T-helper 2 cell treated with Interferon-gamma antibody and Interleukin-4, amounts not matched to agents 5 μg/mL and 100 μg/mL, for 36 hours (primary cell): ENCODE data around the gene ARMC2.
"Not testable (repeated sequence)": the region's sequence is repeated elsewhere in the genome, so short reads cannot be mapped to it uniquely, and the experiment has no call there.

Experiments
- DNase-seq: peaks from one replicate; pipeline ENCODE4 v3.0.0; 2021; ENCODE audit warnings: low spot score
- H3K27ac Mint-ChIP-seq: one replicate; pipeline ENCODE4 v1.8.0; 2021; ENCODE audit warnings: mild to moderate bottlenecking, mixed read lengths
- H3K27me3 Mint-ChIP-seq: one replicate; pipeline ENCODE4 v1.8.0; 2021; ENCODE audit warnings: low read depth, mixed read lengths
- H3K36me3 Mint-ChIP-seq: one replicate; pipeline ENCODE4 v1.8.0; 2021; ENCODE audit warnings: low read depth, mixed read lengths
- H3K4me1 Mint-ChIP-seq: one replicate; pipeline ENCODE4 v1.8.0; 2021; ENCODE audit warnings: low read depth, mixed read lengths
- H3K4me3 Mint-ChIP-seq: one replicate; pipeline ENCODE4 v1.8.0; 2022; ENCODE audit warnings: mild to moderate bottlenecking, moderate library complexity, mixed read lengths
- H3K9me3 Mint-ChIP-seq: one replicate; pipeline ENCODE4 v1.8.0; 2021; ENCODE audit warnings: mixed read lengths

Gene ARMC2

GRCh38 chr6:108840919-108841318 lies 7.3 kb upstream of the ARMC2 start:
- Mint-ChIP-seq H3K36me3 (no peaks in the 10 kb centered on the region), H3K4me3 (no peak overlapping the region), H3K27me3 (peaks cover 41% of the 10 kb centered on the region), H3K9me3 (no peaks in the 10 kb centered on the region), H3K27ac (no peak overlapping the region), H3K4me1 (peaks cover 20% of the 10 kb centered on the region)
- no peak for DNase-seq

GRCh38 chr6:108841377-108841855 lies 6.8 kb upstream of the ARMC2 start:
- no peak for DNase-seq
- Mint-ChIP-seq H3K9me3 (no peaks in the 10 kb centered on the region), H3K27me3 (peaks cover 43% of the 10 kb centered on the region), H3K27ac (no peak overlapping the region), H3K4me3 (no peak overlapping the region), H3K36me3 (no peaks in the 10 kb centered on the region), H3K4me1 (peaks cover 18% of the 10 kb centered on the region)

GRCh38 chr6:108844135-108844534 lies 4.1 kb upstream of the ARMC2 start:
- DNase-seq: no peak
- Mint-ChIP-seq H3K27me3 (peaks cover 30% of the 10 kb centered on the region), H3K4me1 (peaks cover 9% of the 10 kb centered on the region), H3K4me3 (no peak overlapping the region), H3K9me3 (no peaks in the 10 kb centered on the region), H3K36me3 (no peaks in the 10 kb centered on the region), H3K27ac (no peak overlapping the region)

GRCh38 chr6:108845145-108845544 lies 3.1 kb upstream of the ARMC2 start:
- no peak for DNase-seq
- H3K36me3 Mint-ChIP-seq: no peaks in the 10 kb centered on the region
- no peak overlapping the region for H3K27ac Mint-ChIP-seq
- no peaks in the 10 kb centered on the region for H3K9me3 Mint-ChIP-seq
- peaks cover 28% of the 10 kb centered on the region for H3K27me3 Mint-ChIP-seq
- peaks cover 12% of the 10 kb centered on the region for H3K4me1 Mint-ChIP-seq
- H3K4me3 Mint-ChIP-seq: no peak overlapping the region

- no peak for DNase-seq
- Mint-ChIP-seq H3K27ac (no peak overlapping the region), H3K9me3 (no peaks in the 10 kb centered on the region), H3K36me3 (peaks cover 2% of the 10 kb centered on the region), H3K4me1 (peaks cover 17% of the 10 kb centered on the region), H3K27me3 (peaks cover 27% of the 10 kb centered on the region), H3K4me3 (no peak overlapping the region)
Observed at GRCh38 chr6:108846101-108846500, 2.1 kb upstream of the ARMC2 start.

GRCh38 chr6:108846628-108847027 lies 1.6 kb upstream of the ARMC2 start:
- Mint-ChIP-seq H3K27ac (peak overlapping the region; percentile 4), H3K4me1 (peaks cover 19% of the 10 kb centered on the region), H3K27me3 (peaks cover 26% of the 10 kb centered on the region), H3K4me3 (no peak overlapping the region), H3K9me3 (no peaks in the 10 kb centered on the region), H3K36me3 (peaks cover 3% of the 10 kb centered on the region)
- no peak for DNase-seq

GRCh38 chr6:108847738-108848115 lies 495 bp upstream of the ARMC2 start:
- Mint-ChIP-seq H3K4me1 (peaks cover 19% of the 10 kb centered on the region), H3K27me3 (peaks cover 21% of the 10 kb centered on the region), H3K27ac (peak overlapping the region; percentile 64), H3K36me3 (peaks cover 5% of the 10 kb centered on the region), H3K9me3 (no peaks in the 10 kb centered on the region), H3K4me3 (peak overlapping the region; percentile 86)
- DNase-seq: no peak

GRCh38 chr6:108850669-108851465 lies 2.6 kb downstream of the ARMC2 start:
- DNase-seq: no peak
- Mint-ChIP-seq H3K36me3 (peaks cover 23% of the 10 kb centered on the region), H3K27me3 (peaks cover 12% of the 10 kb centered on the region), H3K27ac (no peak overlapping the region), H3K4me3 (no peak overlapping the region), H3K4me1 (peaks cover 22% of the 10 kb centered on the region), H3K9me3 (no peaks in the 10 kb centered on the region)

DNA sequence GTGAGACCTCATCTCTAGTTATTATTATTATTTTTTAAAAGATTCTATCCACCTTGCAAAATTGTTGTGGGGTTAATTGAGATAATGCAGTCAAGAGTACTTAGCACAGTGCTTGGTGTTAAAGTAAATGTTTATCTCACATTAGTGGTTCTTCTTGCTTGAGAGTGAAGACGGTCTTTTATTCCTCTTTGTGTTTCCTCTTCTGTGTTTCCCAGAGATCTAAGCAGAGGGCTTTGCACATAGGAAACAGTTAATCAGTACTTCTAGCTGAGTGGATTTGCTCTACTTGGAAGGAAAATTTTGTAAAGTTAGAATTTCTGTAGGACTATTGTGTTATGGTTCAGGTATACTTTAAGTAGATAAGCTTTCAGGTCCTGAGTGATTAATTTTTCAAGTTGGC lies 3.5 kb downstream of the ARMC2 start:
- Mint-ChIP-seq H3K4me3 (no peak overlapping the region), H3K4me1 (peaks cover 22% of the 10 kb centered on the region), H3K27me3 (peaks cover 6% of the 10 kb centered on the region), H3K27ac (no peak overlapping the region), H3K9me3 (peaks cover 2% of the 10 kb centered on the region), H3K36me3 (peaks cover 32% of the 10 kb centered on the region)
- no peak for DNase-seq

- H3K9me3 Mint-ChIP-seq: peaks cover 11% of the 10 kb centered on the region
- peaks cover 15% of the 10 kb centered on the region for H3K4me1 Mint-ChIP-seq
- DNase-seq: no peak
- no peak overlapping the region for H3K4me3 Mint-ChIP-seq
- peaks cover 6% of the 10 kb centered on the region for H3K27me3 Mint-ChIP-seq
- H3K27ac Mint-ChIP-seq: no peak overlapping the region
- peaks cover 44% of the 10 kb centered on the region for H3K36me3 Mint-ChIP-seq
Observed at GRCh38 chr6:108853077-108853476, 4.9 kb downstream of the ARMC2 start.

DNA sequence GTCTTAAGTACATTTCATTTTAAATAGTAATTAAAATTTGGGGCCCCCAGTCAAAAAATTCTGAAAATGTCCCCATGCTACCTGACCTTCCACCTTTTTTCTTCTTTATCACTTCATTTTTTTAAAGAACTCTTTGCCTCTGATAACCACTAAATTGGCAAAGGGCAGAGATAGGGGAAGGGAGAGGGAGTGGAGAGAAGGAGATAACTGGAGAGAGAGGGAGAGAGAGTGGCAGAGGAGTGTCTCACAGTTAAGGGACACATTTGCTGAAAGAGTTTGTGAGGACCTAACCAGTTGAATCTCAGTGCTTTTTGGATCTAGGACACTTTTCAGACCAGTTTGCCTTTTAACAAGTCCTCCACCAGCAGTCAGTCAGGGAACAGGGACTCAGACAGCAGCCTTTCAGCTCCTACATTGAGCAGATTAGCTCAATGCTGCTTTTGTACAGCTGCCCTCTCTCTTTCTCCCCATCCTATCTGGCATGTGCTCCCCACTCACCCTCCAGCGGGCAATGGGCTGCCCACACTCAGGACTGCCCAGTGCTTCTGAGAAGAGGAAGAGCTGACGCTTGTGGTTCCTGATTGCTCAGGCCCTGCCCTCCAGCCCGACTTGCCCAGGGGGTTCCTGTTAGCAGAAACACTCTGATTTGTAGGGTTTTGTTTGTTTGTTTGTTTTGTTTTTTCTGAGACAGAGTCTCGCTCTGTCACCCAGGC lies 14.4 kb downstream of the ARMC2 start:
- H3K4me3 Mint-ChIP-seq: no peak overlapping the region
- H3K4me1 Mint-ChIP-seq: peaks cover 28% of the 10 kb centered on the region
- no peak for DNase-seq
- peaks cover 46% of the 10 kb centered on the region for H3K36me3 Mint-ChIP-seq
- H3K27ac Mint-ChIP-seq: peak overlapping the region; percentile 8
- peaks cover 5% of the 10 kb centered on the region for H3K9me3 Mint-ChIP-seq
- H3K27me3 Mint-ChIP-seq: peaks cover 6% of the 10 kb centered on the region

GRCh38 chr6:108865751-108866286 lies 17.6 kb downstream of the ARMC2 start:
- Mint-ChIP-seq H3K4me1 (peaks cover 40% of the 10 kb centered on the region), H3K4me3 (peak overlapping the region; percentile 54), H3K27ac (peak overlapping the region; percentile 76), H3K27me3 (peaks cover 15% of the 10 kb centered on the region), H3K36me3 (peaks cover 39% of the 10 kb centered on the region)
- H3K9me3 Mint-ChIP-seq, DNase-seq: not testable (repeated sequence)

DNA sequence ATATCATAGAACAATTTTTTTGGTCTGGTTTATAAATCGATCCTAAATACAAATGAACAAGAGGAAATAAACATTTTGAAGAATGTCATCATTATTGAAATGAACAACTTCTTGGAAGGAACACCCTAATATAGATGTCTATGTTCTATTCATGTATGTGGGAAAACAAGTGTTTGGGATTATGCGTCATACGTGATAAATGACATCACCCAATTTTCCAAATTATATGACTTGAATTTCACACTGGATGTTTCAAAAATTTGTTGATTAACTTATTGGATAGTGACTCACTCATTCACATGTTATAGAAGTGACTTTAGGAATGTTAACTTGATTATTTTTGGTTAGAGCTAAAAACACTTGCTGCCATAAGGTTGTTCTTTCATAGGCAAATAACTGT lies 18.6 kb downstream of the ARMC2 start:
- H3K27ac Mint-ChIP-seq: no peak overlapping the region

DNA sequence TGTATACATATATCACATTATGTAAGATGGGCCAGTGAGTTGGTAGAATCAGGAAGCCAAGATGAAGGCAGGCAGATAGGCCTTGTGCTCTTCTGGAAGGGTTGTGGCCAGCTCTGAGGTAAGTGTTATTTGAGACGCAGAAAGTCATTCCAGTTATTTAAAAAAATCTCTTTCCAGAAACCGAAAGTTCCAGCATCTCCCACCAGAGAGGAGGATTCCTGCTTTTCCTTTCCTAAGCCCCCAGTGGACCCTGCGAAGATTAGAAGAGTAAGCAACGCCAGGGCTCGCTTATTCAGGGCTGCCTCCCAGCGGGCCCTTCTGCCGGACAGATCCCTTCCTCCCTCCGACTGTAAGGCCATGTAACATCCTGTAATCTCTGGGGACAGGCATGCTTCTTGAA lies 20.4 kb downstream of the ARMC2 start:
- no peak for DNase-seq
- Mint-ChIP-seq H3K27ac (no peak overlapping the region), H3K4me1 (peaks cover 53% of the 10 kb centered on the region), H3K9me3 (no peaks in the 10 kb centered on the region), H3K4me3 (no peak overlapping the region), H3K36me3 (peaks cover 39% of the 10 kb centered on the region), H3K27me3 (peaks cover 20% of the 10 kb centered on the region)

More for the DNA sequence above, 18.6 kb downstream of the ARMC2 start:
- DNase-seq: no peak
- Mint-ChIP-seq H3K36me3 (peaks cover 37% of the 10 kb centered on the region), H3K4me1 (peaks cover 46% of the 10 kb centered on the region), H3K27me3 (peaks cover 18% of the 10 kb centered on the region), H3K4me3 (no peak overlapping the region), H3K9me3 (no peaks in the 10 kb centered on the region)
